Endothelial cell of umbilical vein (primary cell): Measurements from ENCODE around the gene ABTB2. TPM values are rescaled to one million over a fixed set of nuclear protein-coding genes. Genes with fewer than 3 reads are reported as not detected.

Source experiments
- BruUV-seq: library from RNA; stranded (reverse); fragments of 400-500 nt; replicated peaks from 2 replicates; lab custom pipeline; 2021; lab: Mats Ljungman, UMichigan
- CTCF ChIA-PET: fragments of 300-600, 350-600 bp; sonication (Branson Sonifier 250); formaldehyde crosslinking; loops from one replicate; lab custom pipeline; 2021; ENCODE audit warnings: antibody characterized with exemption, inconsistent platforms; lab: Charles Lee
- POLR2A ChIA-PET: fragments of 300-600, 350-600 bp; sonication (Branson Sonifier 250); formaldehyde crosslinking; loops from one replicate; lab custom pipeline; 2021; ENCODE audit warnings: antibody characterized with exemption, inconsistent platforms; lab: Charles Lee
- DNase-seq: peaks from one replicate; pipeline ENCODE4 v3.0.0-alpha.2; 2011; ENCODE audit warnings: low read depth, low spot score
- FAIRE-seq: peaks from 2 replicates; lab custom pipeline; 2011; peaks lifted over from hg19 to GRCh38; lab: Jason Lieb, UNC
- H2AFZ ChIP-seq: 2 replicates; pipeline ENCODE4 v1.6.0; 2012; ENCODE audit warnings: low read depth, low read length, control low read depth, inconsistent platforms
- H3K27ac ChIP-seq: 2 replicates; pipeline ENCODE4 v1.5.1; 2011; ENCODE audit warnings: low read depth, mild to moderate bottlenecking, control low read depth, low read length, moderate library complexity; ENCODE audit not compliant: insufficient read depth
- H3K27me3 ChIP-seq, 2 experiments: 2 replicates each; pipeline versions ENCODE4 v1.6.0 to v1.6.1; 2011; ENCODE audit warnings: low read length in 2 of 2, mixed read lengths in 1 of 2; ENCODE audit not compliant: control insufficient read depth in 2 of 2, insufficient read depth in 2 of 2
- H3K36me3 ChIP-seq, 2 experiments: 2 replicates in 1 of 2; 3 replicates in 1 of 2; pipeline ENCODE4 v1.5.1; 2011; ENCODE audit warnings: low read length in 2 of 2, mild to moderate bottlenecking in 1 of 2, moderate library complexity in 1 of 2; ENCODE audit not compliant: control insufficient read depth in 2 of 2, insufficient read depth in 2 of 2; ENCODE audit errors: extremely low read depth in 1 of 2
- H3K4me1 ChIP-seq: 3 replicates; pipeline ENCODE4 v1.5.1; 2011; ENCODE audit warnings: mild to moderate bottlenecking, low read length; ENCODE audit not compliant: control insufficient read depth, insufficient read depth; ENCODE audit errors: extremely low read depth
- H3K4me2 ChIP-seq: 2 replicates; pipeline ENCODE4 v1.6.1; 2011; ENCODE audit warnings: low read length, control low read depth, mixed read lengths; ENCODE audit not compliant: insufficient read depth
- H3K4me3 ChIP-seq, 3 experiments: fragments of 200-600 bp in 1 of 3; sonication (generic), shearing (Covaris generic) in 1 of 3; replicated peaks in 1 of 3; 2 replicates each; pipeline ENCODE4 v1.5.1; 2011 to 2016; ENCODE audit warnings: control low read depth in 3 of 3, low read length in 3 of 3, mild to moderate bottlenecking in 2 of 3, inconsistent platforms in 1 of 3, low read depth in 1 of 3, moderate library complexity in 1 of 3; ENCODE audit not compliant: insufficient read depth in 1 of 3
- H3K79me2 ChIP-seq: 2 replicates; pipeline ENCODE4 v1.6.0; 2012; ENCODE audit warnings: low read length, inconsistent platforms; ENCODE audit not compliant: control insufficient read depth, insufficient read depth
- H3K9ac ChIP-seq: replicated peaks from 2 replicates; pipeline ENCODE3; 2011; ENCODE audit warnings: low read length, control low read depth; ENCODE audit not compliant: insufficient read depth; ENCODE audit errors: extremely low read depth
- H3K9me1 ChIP-seq: replicated peaks from 3 replicates; pipeline ENCODE4 v1.6.0; 2011; ENCODE audit warnings: mild to moderate bottlenecking, low read length; ENCODE audit not compliant: control insufficient read depth, insufficient read depth; ENCODE audit errors: extremely low read depth
- H3K9me3 ChIP-seq: replicated peaks from 2 replicates; pipeline ENCODE4 v1.5.1; 2012; ENCODE audit warnings: low read length, inconsistent platforms; ENCODE audit not compliant: control insufficient read depth, insufficient read depth
- H4K20me1 ChIP-seq: replicated peaks from 2 replicates; pipeline ENCODE3; 2011; ENCODE audit warnings: mild to moderate bottlenecking, low read length; ENCODE audit not compliant: control insufficient read depth, insufficient read depth; ENCODE audit errors: extremely low read depth
- CTCF ChIP-seq, 2 donors: IDR thresholded peaks; 1 replicate in 1 of 2; 2 replicates in 1 of 2; pipeline ENCODE4 v1.5.1; 2011; ENCODE audit warnings: low read length in 2 of 2, mild to moderate bottlenecking in 2 of 2, moderate library complexity in 2 of 2, control low read depth in 1 of 2, inconsistent platforms in 1 of 2, low read depth in 1 of 2; ENCODE audit not compliant: insufficient read depth in 1 of 2; ENCODE audit errors: extremely low read depth in 1 of 2
- EZH2 ChIP-seq: IDR thresholded peaks from 2 replicates; pipeline ENCODE4 v1.6.1; 2012; ENCODE audit warnings: borderline replicate concordance, low read depth, mild to moderate bottlenecking, moderate library complexity, low read length, inconsistent platforms; ENCODE audit not compliant: severe bottlenecking
- FOS ChIP-seq: IDR thresholded peaks from 2 replicates; pipeline ENCODE4 v1.6.1; 2011; ENCODE audit warnings: mild to moderate bottlenecking, low read length, moderate library complexity, borderline replicate concordance; ENCODE audit not compliant: insufficient read depth
- GATA2 ChIP-seq: IDR thresholded peaks from 2 replicates; pipeline ENCODE4 v1.7.0; 2011; ENCODE audit warnings: low read depth, mild to moderate bottlenecking, moderate library complexity, mixed read lengths, low read length; ENCODE audit not compliant: insufficient read length, insufficient read depth
- JUN ChIP-seq: IDR thresholded peaks from 2 replicates; pipeline ENCODE4 v1.6.1; 2011; ENCODE audit warnings: borderline replicate concordance, low read depth; ENCODE audit not compliant: insufficient read length, insufficient read depth
- MAX ChIP-seq: IDR thresholded peaks from 2 replicates; pipeline ENCODE4 v1.6.1; 2011; ENCODE audit not compliant: insufficient read depth, insufficient read length
- MYC ChIP-seq: IDR thresholded peaks from one replicate; pipeline ENCODE4 v1.6.1; 2011; ENCODE audit warnings: mild to moderate bottlenecking, low read depth, low read length
- POLR2A ChIP-seq: IDR thresholded peaks from 2 replicates; pipeline ENCODE4 v1.6.1; 2012; ENCODE audit warnings: low read depth, mild to moderate bottlenecking, control low read depth, low read length
- POLR2AphosphoS5 ChIP-seq: IDR thresholded peaks from 2 replicates; pipeline ENCODE4 v1.6.1; 2012; ENCODE audit warnings: low read depth, mild to moderate bottlenecking, control low read depth, low read length, moderate library complexity; ENCODE audit not compliant: insufficient read depth
- dilution Hi-C: fragments of 300-500 bp; cut with MboI; formaldehyde crosslinking; loops from one replicate; pipeline ENCODE4 v1.15.0; 2019; ENCODE audit warnings: low sequenced_read_pairs; ENCODE audit not compliant: extremely low pct_ligation_motif_present
- intact Hi-C: fragments of 100-400 bp; cut with micrococcal nuclease; formaldehyde crosslinking; loops from one replicate; pipeline ENCODE4 v1.10.0; 2022
- polyA plus RNA-seq, 4 experiments: library from polyadenylated mRNA; depleted of rRNA in 3 of 4; stranded (reverse) in 3 of 4; unstranded in 1 of 4; fragments of >200 nt; gene quantifications; 2 replicates each; pipeline versions ENCODE4 v1.2.1 to v1.2.3, GENCODE V29; 2011 to 2012; ENCODE audit warnings: missing spikeins in 1 of 4
- total RNA-seq: library from RNA; stranded (reverse); gene quantifications from 2 replicates; pipeline ENCODE4 v1.2.3, GENCODE V29; 2021

The ABTB2 gene
- total and polyA plus RNA-seq, 2 donors (not counting 3 experiments of a cell fraction or from before 2014, with no cell fraction given): 0.11 to 0.14 TPM

GRCh38 chr11:34353881-34354280 is 3.9 kb downstream of the ABTB2 start:
- Histone ChIP-seq H3K4me3 (no peak overlapping the region), H3K9ac (no peak overlapping the region), H3K4me2 (no peak overlapping the region), H3K9me3 (no peaks in the 10 kb centered on the region), H3K4me1 (peaks cover 14% of the 10 kb centered on the region), H3K27me3 (peaks cover 23 to 31% of the 10 kb centered on the region in 2 experiments), H3K27ac (no peak overlapping the region), H3K9me1 (no peaks in the 10 kb centered on the region), H2AFZ (no peak overlapping the region), H3K36me3 (no peaks in the 10 kb centered on the region), H4K20me1 (no peaks in the 10 kb centered on the region), H3K79me2 (no peaks in the 10 kb centered on the region)
- intact Hi-C loops (no loop called here), dilution Hi-C loops (no loop called here)
- DNase-seq (no peak), FAIRE-seq (no peak)
- BruUV-seq: no TSS peak
- CTCF ChIA-PET: interaction anchor here (0.9 kb wide), 1 partner anchor 12 kb away, joined by 3 read pairs; no protein-coding TSS in a partner anchor
- POLR2A ChIA-PET: no interaction called here
- no peak for TF ChIP-seq POLR2AphosphoS5

GRCh38 chr11:34351687-34352469 is 5.9 kb downstream of the ABTB2 start:
- intact Hi-C loops: no loop called here
- H3K9me1 ChIP-seq: no peaks in the 10 kb centered on the region
- H3K4me3 ChIP-seq: no peak overlapping the region
- H3K27me3 ChIP-seq: peaks cover 23 to 30% of the 10 kb centered on the region in 2 experiments
- CTCF ChIA-PET: interaction anchor here (1.8 kb wide), 1 partner anchor 177 kb away, joined by 6 read pairs; no protein-coding TSS in a partner anchor
- no peaks in the 10 kb centered on the region for H4K20me1 ChIP-seq
- H3K4me2 ChIP-seq: no peak overlapping the region
- no peaks in the 10 kb centered on the region for H3K4me1 ChIP-seq
- no peak overlapping the region for H3K9ac ChIP-seq
- no TSS peak for BruUV-seq
- TF ChIP-seq GATA2 (no peak), MYC (no peak), POLR2A (no peak), JUN (no peak), MAX (no peak), CTCF (IDR thresholded peaks at IDR 0.05; ENCODE audit: extremely low read depth in 1 of 2, insufficient read depth in 1 of 2, low read depth in 1 of 2, low read length in 2 of 2) (no peak), FOS (no peak), POLR2AphosphoS5 (no peak), EZH2 (no peak)
- dilution Hi-C loops: no loop called here
- H3K27ac ChIP-seq: no peak overlapping the region
- no peak overlapping the region for H2AFZ ChIP-seq
- no peaks in the 10 kb centered on the region for H3K79me2 ChIP-seq
- no peak for FAIRE-seq
- no peaks in the 10 kb centered on the region for H3K9me3 ChIP-seq
- DNase-seq: no peak
- POLR2A ChIA-PET: no interaction called here
- H3K36me3 ChIP-seq: no peaks in the 10 kb centered on the region
